ENCODE data around the gene RNF121.

The RNF121 gene

DNA sequence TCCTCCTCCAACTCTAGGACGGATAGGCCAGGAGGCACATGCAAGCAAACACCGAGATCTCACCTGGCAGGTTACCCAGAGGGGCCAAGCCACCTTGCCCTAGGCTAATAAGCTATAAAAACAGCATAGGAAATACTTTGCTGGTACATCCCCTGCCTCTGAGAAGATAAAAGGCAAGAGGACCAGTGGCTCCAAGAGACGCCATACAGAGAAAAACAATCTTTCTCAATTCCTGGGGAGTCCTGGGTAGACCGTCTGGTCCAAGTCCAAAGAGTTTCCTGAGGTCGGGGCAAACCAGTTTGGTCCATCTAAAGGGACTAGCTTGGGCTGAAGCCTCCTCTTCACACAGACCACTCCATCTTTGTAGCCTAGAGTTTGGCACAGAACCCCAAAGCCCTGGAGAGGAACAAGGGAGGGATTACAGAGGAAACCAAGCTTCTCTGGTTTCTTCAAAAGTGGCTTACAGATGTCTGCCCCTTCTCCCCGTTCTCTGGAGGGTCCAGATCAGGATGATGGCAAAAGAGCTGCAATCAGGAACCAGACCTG is 111.1 kb downstream of the RNF121 start:
- no peak for DNase-seq

- peak; percentile 79 for DNase-seq
Measured at GRCh38 chr11:72040491-72041363, 111.9 kb downstream of the RNF121 start.

GRCh38 chr11:72041364-72042063 is 112.7 kb downstream of the RNF121 start:
- peak; percentile 72 for DNase-seq

DNA sequence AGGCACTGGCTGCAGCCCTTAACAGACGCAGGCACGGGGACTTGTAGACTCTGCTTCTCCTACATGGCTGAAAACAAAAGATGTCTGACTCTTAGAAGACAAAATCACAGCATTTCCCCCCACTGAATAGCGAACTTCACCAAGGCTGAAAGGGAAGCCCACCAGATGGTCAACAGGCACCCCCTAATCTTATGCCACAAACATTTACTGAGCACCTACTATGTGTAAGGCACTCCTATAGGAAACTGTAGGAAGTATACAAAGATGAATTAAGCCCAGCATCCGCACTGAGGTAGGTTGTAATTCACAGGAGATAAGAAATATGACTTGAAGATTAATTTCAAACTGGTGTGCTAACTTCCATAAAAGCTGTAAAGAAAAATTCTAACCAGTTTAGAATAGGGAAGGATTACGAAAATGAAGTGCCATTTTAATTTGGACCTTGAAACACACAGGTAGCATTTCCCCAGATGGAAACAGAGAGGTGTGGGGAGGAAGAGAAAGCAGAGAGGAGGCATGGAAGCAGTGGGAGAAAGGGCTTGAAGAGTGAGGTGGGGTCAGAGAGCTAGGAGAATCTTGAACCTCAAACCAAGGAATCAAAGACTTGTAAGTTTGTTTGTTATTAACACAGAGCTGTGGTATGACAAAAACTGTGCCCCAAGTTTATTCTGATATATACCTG is 113.4 kb downstream of the RNF121 start:
- no peak for DNase-seq

DNA sequence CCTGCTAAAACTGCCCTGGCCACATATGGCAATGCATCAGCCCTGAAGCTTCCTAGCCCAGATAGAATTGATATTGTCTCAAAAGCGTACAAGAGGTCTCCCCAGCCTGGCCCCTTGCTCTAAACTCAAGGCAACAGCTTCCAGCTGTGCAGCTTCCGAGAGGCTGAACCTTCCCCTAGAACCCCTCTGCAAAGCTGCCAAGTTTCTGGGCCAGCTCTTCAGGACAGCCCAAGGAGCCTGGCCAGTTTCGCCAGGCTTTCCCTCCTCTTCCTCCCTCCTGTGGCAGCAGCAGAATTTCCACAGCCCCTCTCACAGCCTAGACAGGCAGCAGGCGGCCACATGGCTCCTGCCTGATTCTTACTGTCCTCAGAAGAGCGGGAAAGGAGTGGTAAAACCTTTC is 117.0 kb downstream of the RNF121 start:
- DNase-seq: no peak
